H9 (cell line): ENCODE data around the gene CRHR1. TPM values are rescaled to one million over a fixed set of nuclear protein-coding genes. Genes with fewer than 3 reads are reported as not detected.

Experiments used
- DNase-seq: peaks from one replicate; pipeline ENCODE4 v3.0.0-alpha.2; 2017
- H2AFZ ChIP-seq: one replicate; pipeline ENCODE4 v1.6.1; 2013; ENCODE audit warnings: mild to moderate bottlenecking, low read length, control low read depth, moderate library complexity
- H2AK5ac ChIP-seq: 2 replicates; pipeline ENCODE4 v1.6.1; 2013; ENCODE audit warnings: low read length, control low read depth, mixed read lengths; ENCODE audit not compliant: insufficient read length
- H2BK120ac ChIP-seq: one replicate; pipeline ENCODE4 v1.6.1; 2013; ENCODE audit warnings: low read depth, mild to moderate bottlenecking, low read length, control low read depth, inconsistent platforms; ENCODE audit not compliant: poor library complexity, severe bottlenecking
- H2BK12ac ChIP-seq: 2 replicates; pipeline ENCODE4 v1.6.1; 2013; ENCODE audit warnings: low read length, control low read depth, mixed read lengths, low read depth; ENCODE audit not compliant: insufficient read length
- H2BK15ac ChIP-seq: 2 replicates; pipeline ENCODE4 v1.6.1; 2013; ENCODE audit warnings: low read depth, low read length, control low read depth
- H2BK20ac ChIP-seq: one replicate; pipeline ENCODE4 v1.6.1; 2013; ENCODE audit warnings: low read depth, mild to moderate bottlenecking, low read length, control low read depth, inconsistent platforms; ENCODE audit not compliant: poor library complexity, severe bottlenecking
- H2BK5ac ChIP-seq: 2 replicates; pipeline ENCODE4 v1.6.1; 2013; ENCODE audit warnings: low read length, control low read depth, mixed read lengths; ENCODE audit not compliant: insufficient read length
- H3K14ac ChIP-seq: 2 replicates; pipeline ENCODE4 v1.6.1; 2013; ENCODE audit warnings: low read length, control low read depth; ENCODE audit not compliant: insufficient read depth
- H3K18ac ChIP-seq: 2 replicates; pipeline ENCODE4 v1.6.1; 2013; ENCODE audit warnings: low read depth, mild to moderate bottlenecking, mixed read lengths, low read length, control low read depth; ENCODE audit not compliant: insufficient read length
- H3K23ac ChIP-seq: 2 replicates; pipeline ENCODE4 v1.6.1; 2013; ENCODE audit warnings: low read length, control low read depth, mixed read lengths, low read depth; ENCODE audit not compliant: insufficient read length
- H3K23me2 ChIP-seq: 2 replicates; pipeline ENCODE4 v1.6.1; 2013; ENCODE audit warnings: low read depth, mild to moderate bottlenecking, mixed read lengths, low read length, control low read depth; ENCODE audit not compliant: insufficient read length, poor library complexity, severe bottlenecking
- H3K27ac ChIP-seq: 2 replicates; pipeline ENCODE4 v1.5.1; 2013; ENCODE audit warnings: low read length, control low read depth, mixed read lengths, low read depth; ENCODE audit not compliant: insufficient read length
- H3K27me3 ChIP-seq: 2 replicates; pipeline ENCODE4 v1.6.1; 2013; ENCODE audit warnings: low read length, control low read depth, inconsistent platforms; ENCODE audit not compliant: insufficient read depth
- H3K4ac ChIP-seq: 2 replicates; pipeline ENCODE4 v1.6.1; 2013; ENCODE audit warnings: low read depth, mild to moderate bottlenecking, control low read depth, inconsistent platforms, low read length, moderate library complexity
- H3K4me1 ChIP-seq: 2 replicates; pipeline ENCODE4 v1.6.1; 2013; ENCODE audit warnings: low read length, control low read depth, inconsistent platforms; ENCODE audit not compliant: insufficient read depth
- H3K4me2 ChIP-seq: 2 replicates; pipeline ENCODE4 v1.6.1; 2013; ENCODE audit warnings: low read length, control low read depth, mixed read lengths; ENCODE audit not compliant: insufficient read length, insufficient read depth
- H3K56ac ChIP-seq: 2 replicates; pipeline ENCODE4 v1.6.1; 2013; ENCODE audit warnings: low read depth, mild to moderate bottlenecking, mixed read lengths, low read length, control low read depth; ENCODE audit not compliant: insufficient read length
- H3K79me1 ChIP-seq: 2 replicates; pipeline ENCODE4 v1.6.1; 2013; ENCODE audit warnings: low read depth, mild to moderate bottlenecking, moderate library complexity, low read length, control low read depth, inconsistent platforms; ENCODE audit not compliant: insufficient read depth, poor library complexity, severe bottlenecking
- H3K79me2 ChIP-seq: 2 replicates; pipeline ENCODE4 v1.6.1; 2013; ENCODE audit warnings: low read length, control low read depth, inconsistent platforms; ENCODE audit not compliant: insufficient read depth
- H3K9ac ChIP-seq: 2 replicates; pipeline ENCODE4 v1.6.1; 2013; ENCODE audit warnings: low read length, control low read depth, mixed read lengths; ENCODE audit not compliant: insufficient read length; ENCODE audit errors: extremely low read depth
- H3K9me3 ChIP-seq: one replicate; pipeline ENCODE4 v1.6.1; 2013; ENCODE audit warnings: low read depth, low read length, inconsistent platforms; ENCODE audit not compliant: control insufficient read depth
- H3T11ph ChIP-seq: one replicate; pipeline ENCODE4 v1.6.1; 2013; ENCODE audit warnings: mild to moderate bottlenecking, low read length, control low read depth, inconsistent platforms
- H4K20me1 ChIP-seq: one replicate; pipeline ENCODE4 v1.6.1; 2013; ENCODE audit not compliant: control insufficient read depth, insufficient read length, insufficient read depth
- H4K5ac ChIP-seq: 2 replicates; pipeline ENCODE4 v1.6.1; 2013; ENCODE audit warnings: low read depth, mild to moderate bottlenecking, mixed read lengths, low read length, control low read depth; ENCODE audit not compliant: insufficient read length
- H4K8ac ChIP-seq: replicated peaks from 2 replicates; pipeline ENCODE4 v1.6.1; 2013; ENCODE audit warnings: low read length, control low read depth, mixed read lengths, low read depth; ENCODE audit not compliant: insufficient read length
- H4K91ac ChIP-seq: 2 replicates; pipeline ENCODE4 v1.6.1; 2013; ENCODE audit warnings: low read depth, mild to moderate bottlenecking, moderate library complexity, mixed read lengths, low read length, control low read depth; ENCODE audit not compliant: insufficient read length
- H3K27ac Mint-ChIP-seq, 3 experiments: 2 replicates in 2 of 3; 3 replicates in 1 of 3; pipeline ENCODE4 v1.8.0; 2020 to 2021; ENCODE audit warnings: mixed read lengths in 3 of 3, mild to moderate bottlenecking in 1 of 3, moderate library complexity in 1 of 3
- H3K27me3 Mint-ChIP-seq: 2 replicates; pipeline ENCODE4 v1.8.0; 2021; ENCODE audit warnings: low read depth, mild to moderate bottlenecking, moderate library complexity, mixed read lengths
- H3K36me3 Mint-ChIP-seq, 3 experiments: 2 replicates in 2 of 3; 3 replicates in 1 of 3; pipeline ENCODE4 v1.8.0; 2020 to 2021; ENCODE audit warnings: low read depth in 3 of 3, mixed read lengths in 3 of 3; ENCODE audit not compliant: insufficient read depth in 1 of 3
- H3K4me1 Mint-ChIP-seq, 2 experiments: 2 replicates each; pipeline ENCODE4 v1.8.0; 2020; ENCODE audit warnings: mixed read lengths in 2 of 2
- H3K4me3 Mint-ChIP-seq, 2 experiments: 2 replicates in 1 of 2; 3 replicates in 1 of 2; pipeline ENCODE4 v1.8.0; 2020 to 2021; ENCODE audit warnings: mild to moderate bottlenecking in 2 of 2, mixed read lengths in 2 of 2, moderate library complexity in 1 of 2
- H3K9me3 Mint-ChIP-seq, 2 experiments: 2 replicates in 1 of 2; 3 replicates in 1 of 2; pipeline ENCODE4 v1.8.0; 2020; ENCODE audit warnings: mild to moderate bottlenecking in 2 of 2, mixed read lengths in 2 of 2, moderate library complexity in 1 of 2
- CTCF ChIP-seq: fragments of 200-600 bp; sonication (generic); conservative IDR thresholded peaks from 3 replicates; pipeline ENCODE4 v1.8.0; 2021; ENCODE audit warnings: antibody characterized with exemption, mild to moderate bottlenecking
- WGBS: extraction: QIAGEN DNeasy Blood & Tissue Kit; methylation state at CpG from one replicate; pipeline ENCODE4 v1.1.7; 2013; ENCODE audit warnings: missing lambda C conversion rate, low lambda C conversion rate, mixed read lengths; ENCODE audit not compliant: insufficient read length; ENCODE audit errors: extremely low coverage; 5-methylcytosine and 5-hydroxymethylcytosine counted together
- total RNA-seq: library from RNA; stranded (reverse); gene quantifications from 2 replicates; pipeline ENCODE4 v1.2.1, GENCODE V29; 2021

The CRHR1 gene
- total RNA-seq, 1 experiment from 2014 or later = 0.52 TPM

- Histone ChIP-seq H3K79me2 (no peaks in the 10 kb centered on the region), H3K23ac (no peak overlapping the region), H2BK20ac (no peak overlapping the region), H2AFZ (no peak overlapping the region), H2BK12ac (no peak overlapping the region), H3T11ph (no peak overlapping the region), H2BK5ac (no peak overlapping the region), H3K4ac (no peak overlapping the region), H3K9me3 (no peaks in the 10 kb centered on the region), H4K5ac (no peak overlapping the region), H3K23me2 (no peaks in the 10 kb centered on the region), H3K27ac (no peak overlapping the region), H3K27me3 (no peaks in the 10 kb centered on the region; the same call in 1 of the 2 replicates), H2BK15ac (no peak overlapping the region), H4K20me1 (no peaks in the 10 kb centered on the region), H2BK120ac (no peak overlapping the region), H2AK5ac (no peak overlapping the region), H3K4me1 (peaks cover 2% of the 10 kb centered on the region; the same call in 1 of the 2 replicates), H3K4me2 (no peak overlapping the region), H3K9ac (no peak overlapping the region), H4K91ac (no peak overlapping the region), H3K79me1 (no peaks in the 10 kb centered on the region), H3K14ac (no peak overlapping the region), H3K56ac (no peak overlapping the region), H3K18ac (no peak overlapping the region), H4K8ac (no peak overlapping the region)
- TF ChIP-seq CTCF = no peak
- peaks cover 18 to 52% of the 10 kb centered on the region in 2 experiments for H3K4me1 Mint-ChIP-seq
- no peaks in the 10 kb centered on the region; a peak in 2 of 7 replicates for H3K36me3 Mint-ChIP-seq
- H3K4me3 Mint-ChIP-seq = no peak overlapping the region
- H3K27me3 Mint-ChIP-seq = peaks cover 84% of the 10 kb centered on the region
- no peak overlapping the region for H3K27ac Mint-ChIP-seq
- H3K9me3 Mint-ChIP-seq = no peaks in the 10 kb centered on the region
- no CpG with 5 or more reads among the region's 3 CpGs for WGBS
- DNase-seq = no peak
Observed at GRCh38 chr17:45792437-45792836, 8.3 kb downstream of the CRHR1 start.
